Trophoblast cell (in vitro differentiated cells and primary cell): ENCODE results near the gene CFAP20DC.

ENCODE experiments used
- DNase-seq, 2 donors: peaks; one replicate each; pipeline ENCODE4 v3.0.0-alpha.2; 2016
- H2AFZ ChIP-seq: 2 replicates; pipeline ENCODE4 v1.6.1; 2013; ENCODE audit warnings: low read length, moderate library complexity, mild to moderate bottlenecking; ENCODE audit not compliant: insufficient read depth, poor library complexity
- H2AK5ac ChIP-seq: 2 replicates; pipeline ENCODE4 v1.6.1; 2013; ENCODE audit warnings: mild to moderate bottlenecking, low read length
- H2BK120ac ChIP-seq: 2 replicates; pipeline ENCODE4 v1.6.1; 2013; ENCODE audit warnings: low read length, mild to moderate bottlenecking, moderate library complexity; ENCODE audit not compliant: insufficient read depth, poor library complexity
- H2BK12ac ChIP-seq: 2 replicates; pipeline ENCODE4 v1.6.1; 2013; ENCODE audit warnings: mild to moderate bottlenecking, low read length, moderate library complexity
- H2BK5ac ChIP-seq: 2 replicates; pipeline ENCODE4 v1.6.1; 2013; ENCODE audit warnings: low read length, low read depth, moderate library complexity, mild to moderate bottlenecking; ENCODE audit not compliant: poor library complexity
- H3K14ac ChIP-seq: 2 replicates; pipeline ENCODE4 v1.6.1; 2013; ENCODE audit warnings: mild to moderate bottlenecking, low read length
- H3K18ac ChIP-seq: 2 replicates; pipeline ENCODE4 v1.6.1; 2013; ENCODE audit warnings: mild to moderate bottlenecking, low read length
- H3K23ac ChIP-seq: 2 replicates; pipeline ENCODE4 v1.6.1; 2013; ENCODE audit warnings: low read length
- H3K27ac ChIP-seq: 2 replicates; pipeline ENCODE4 v1.5.1; 2013; ENCODE audit warnings: low read depth, mild to moderate bottlenecking, inconsistent platforms, low read length, moderate library complexity
- H3K27me3 ChIP-seq: 2 replicates; pipeline ENCODE4 v1.6.1; 2013; ENCODE audit warnings: inconsistent platforms, mild to moderate bottlenecking, low read length, moderate library complexity; ENCODE audit not compliant: insufficient read depth
- H3K36me3 ChIP-seq, 2 experiments: 1 replicate in 1 of 2; 2 replicates in 1 of 2; pipeline ENCODE4 v1.6.1; 2013; ENCODE audit warnings: low read length in 2 of 2, mild to moderate bottlenecking in 2 of 2, moderate library complexity in 1 of 2; ENCODE audit not compliant: insufficient read depth in 2 of 2, control insufficient read depth in 1 of 2
- H3K4ac ChIP-seq: 2 replicates; pipeline ENCODE4 v1.6.1; 2013; ENCODE audit warnings: low read depth, mild to moderate bottlenecking, low read length, moderate library complexity
- H3K4me1 ChIP-seq, 2 experiments: 1 replicate in 1 of 2; 2 replicates in 1 of 2; pipeline ENCODE4 v1.6.1; 2013; ENCODE audit warnings: low read length in 2 of 2, mild to moderate bottlenecking in 2 of 2, moderate library complexity in 1 of 2; ENCODE audit not compliant: insufficient read depth in 2 of 2, control insufficient read depth in 1 of 2
- H3K4me2 ChIP-seq: 2 replicates; pipeline ENCODE4 v1.6.1; 2013; ENCODE audit warnings: inconsistent platforms, mild to moderate bottlenecking, low read length, moderate library complexity
- H3K4me3 ChIP-seq: 2 replicates; pipeline ENCODE4 v1.5.1; 2013; ENCODE audit warnings: mild to moderate bottlenecking, low read depth, low read length, inconsistent platforms
- H3K79me1 ChIP-seq: one replicate; pipeline ENCODE4 v1.6.1; 2013; ENCODE audit warnings: low read length
- H3K79me2 ChIP-seq: 2 replicates; pipeline ENCODE4 v1.6.1; 2013; ENCODE audit warnings: low read length, mild to moderate bottlenecking; ENCODE audit not compliant: control insufficient read depth, insufficient read depth, poor library complexity
- H3K9ac ChIP-seq: 2 replicates; pipeline ENCODE4 v1.6.1; 2013; ENCODE audit warnings: mild to moderate bottlenecking, low read length
- H3K9me3 ChIP-seq: 2 replicates; pipeline ENCODE4 v1.6.1; 2013; ENCODE audit warnings: low read depth, mild to moderate bottlenecking, control low read depth, inconsistent platforms, low read length; ENCODE audit not compliant: insufficient read depth
- H4K12ac ChIP-seq: 2 replicates; pipeline ENCODE4 v1.6.1; 2013; ENCODE audit warnings: low read depth, mild to moderate bottlenecking, low read length, moderate library complexity
- H4K8ac ChIP-seq: 2 replicates; pipeline ENCODE4 v1.6.1; 2013; ENCODE audit warnings: low read depth, mild to moderate bottlenecking, low read length, moderate library complexity
- H4K91ac ChIP-seq: one replicate; pipeline ENCODE4 v1.6.1; 2013; ENCODE audit warnings: low read depth, mild to moderate bottlenecking, low read length, moderate library complexity
- WGBS: extraction: QIAGEN DNeasy Blood & Tissue Kit; methylation state at CpG from one replicate; pipeline ENCODE4 v1.1.7; 2013; ENCODE audit warnings: missing lambda C conversion rate; ENCODE audit not compliant: insufficient read length, insufficient coverage; ENCODE audit errors: extremely low coverage; 5-methylcytosine and 5-hydroxymethylcytosine counted together

CFAP20DC gene

GRCh38 chr3:58839964-58840363 is 209.9 kb downstream of the CFAP20DC start:
- Histone ChIP-seq H3K27me3 (no peaks in the 10 kb centered on the region), H3K23ac (no peak overlapping the region), H3K4ac (no peak overlapping the region), H3K36me3 (no peaks in the 10 kb centered on the region), H2AK5ac (no peak overlapping the region), H3K4me1 (no peaks in the 10 kb centered on the region), H4K12ac (no peak overlapping the region), H4K8ac (no peak overlapping the region), H3K9me3 (no peaks in the 10 kb centered on the region), H3K79me1 (no peaks in the 10 kb centered on the region), H2BK120ac (no peak overlapping the region), H3K18ac (no peak overlapping the region), H3K14ac (no peak overlapping the region), H2AFZ (no peak overlapping the region), H4K91ac (no peak overlapping the region), H3K4me2 (no peak overlapping the region), H3K27ac (no peak overlapping the region), H3K9ac (no peak overlapping the region), H3K79me2 (no peaks in the 10 kb centered on the region), H2BK5ac (no peak overlapping the region), H3K4me3 (no peak overlapping the region), H2BK12ac (no peak overlapping the region)
- no CpG with 5 or more reads among the region's 1 CpG for WGBS
- no peak for DNase-seq

- Histone ChIP-seq H3K27ac (no peak overlapping the region), H3K4me2 (no peak overlapping the region), H3K14ac (no peak overlapping the region), H3K4me3 (no peak overlapping the region), H2BK120ac (no peak overlapping the region), H3K18ac (no peak overlapping the region), H3K79me2 (no peaks in the 10 kb centered on the region), H3K4me1 (no peaks in the 10 kb centered on the region), H3K9ac (no peak overlapping the region), H2BK12ac (no peak overlapping the region), H3K23ac (no peak overlapping the region), H2AK5ac (no peak overlapping the region), H4K91ac (no peak overlapping the region), H3K9me3 (no peaks in the 10 kb centered on the region), H3K36me3 (no peaks in the 10 kb centered on the region), H4K12ac (no peak overlapping the region), H2AFZ (no peak overlapping the region), H3K79me1 (no peaks in the 10 kb centered on the region), H2BK5ac (no peak overlapping the region), H4K8ac (no peak overlapping the region), H3K4ac (no peak overlapping the region), H3K27me3 (no peaks in the 10 kb centered on the region)
- no peak for DNase-seq
Measured at GRCh38 chr3:58839187-58839586, 210.6 kb downstream of the CFAP20DC start.

GRCh38 chr3:58837856-58838255 is 212.0 kb downstream of the CFAP20DC start:
- H3K9me3 ChIP-seq = no peaks in the 10 kb centered on the region
- no peak for DNase-seq
- H3K4ac ChIP-seq = no peak overlapping the region
- H3K4me2 ChIP-seq = no peak overlapping the region
- no peak overlapping the region for H3K14ac ChIP-seq
- no peak overlapping the region for H3K27ac ChIP-seq
- H4K91ac ChIP-seq = no peak overlapping the region
- H4K12ac ChIP-seq = no peak overlapping the region
- no peak overlapping the region for H2BK12ac ChIP-seq
- no peak overlapping the region for H3K4me3 ChIP-seq
- H3K79me1 ChIP-seq = no peaks in the 10 kb centered on the region
- H3K79me2 ChIP-seq = no peaks in the 10 kb centered on the region
- no peak overlapping the region for H3K9ac ChIP-seq
- no CpG with 5 or more reads among the region's 4 CpGs for WGBS
- no peaks in the 10 kb centered on the region for H3K36me3 ChIP-seq
- no peaks in the 10 kb centered on the region for H3K27me3 ChIP-seq
- H4K8ac ChIP-seq = no peak overlapping the region
- no peak overlapping the region for H3K23ac ChIP-seq
- no peak overlapping the region for H2BK120ac ChIP-seq
- H2AK5ac ChIP-seq = no peak overlapping the region
- no peaks in the 10 kb centered on the region for H3K4me1 ChIP-seq
- H3K18ac ChIP-seq = no peak overlapping the region
- no peak overlapping the region for H2AFZ ChIP-seq
- no peak overlapping the region for H2BK5ac ChIP-seq

GRCh38 chr3:58837141-58837843 is 212.5 kb downstream of the CFAP20DC start:
- Histone ChIP-seq H3K4me3 (no peak overlapping the region), H3K18ac (no peak overlapping the region), H4K12ac (no peak overlapping the region), H3K36me3 (no peaks in the 10 kb centered on the region), H3K23ac (no peak overlapping the region), H3K4me2 (no peak overlapping the region), H4K91ac (no peak overlapping the region), H2BK5ac (no peak overlapping the region), H3K79me1 (no peaks in the 10 kb centered on the region), H3K4ac (no peak overlapping the region), H3K27me3 (no peaks in the 10 kb centered on the region), H3K14ac (no peak overlapping the region), H2BK12ac (no peak overlapping the region), H3K79me2 (no peaks in the 10 kb centered on the region), H3K9me3 (no peaks in the 10 kb centered on the region), H2BK120ac (no peak overlapping the region), H4K8ac (no peak overlapping the region), H3K27ac (no peak overlapping the region), H2AK5ac (no peak overlapping the region), H3K9ac (no peak overlapping the region), H2AFZ (no peak overlapping the region), H3K4me1 (no peaks in the 10 kb centered on the region)
- no CpG with 5 or more reads among the region's 3 CpGs for WGBS
- no peak for DNase-seq
